CD4-positive, alpha-beta T cell treated with Interleukin-15 for 1 hour (primary cell): ENCODE measurements around the gene ACAP1.

Experiments
- DNase-seq: peaks from one replicate; pipeline ENCODE4 v3.0.0-alpha.2; 2020

The ACAP1 gene

GRCh38 chr17:7391307-7391706 is 55.0 kb downstream of the ACAP1 start:
- no peak for DNase-seq

DNA sequence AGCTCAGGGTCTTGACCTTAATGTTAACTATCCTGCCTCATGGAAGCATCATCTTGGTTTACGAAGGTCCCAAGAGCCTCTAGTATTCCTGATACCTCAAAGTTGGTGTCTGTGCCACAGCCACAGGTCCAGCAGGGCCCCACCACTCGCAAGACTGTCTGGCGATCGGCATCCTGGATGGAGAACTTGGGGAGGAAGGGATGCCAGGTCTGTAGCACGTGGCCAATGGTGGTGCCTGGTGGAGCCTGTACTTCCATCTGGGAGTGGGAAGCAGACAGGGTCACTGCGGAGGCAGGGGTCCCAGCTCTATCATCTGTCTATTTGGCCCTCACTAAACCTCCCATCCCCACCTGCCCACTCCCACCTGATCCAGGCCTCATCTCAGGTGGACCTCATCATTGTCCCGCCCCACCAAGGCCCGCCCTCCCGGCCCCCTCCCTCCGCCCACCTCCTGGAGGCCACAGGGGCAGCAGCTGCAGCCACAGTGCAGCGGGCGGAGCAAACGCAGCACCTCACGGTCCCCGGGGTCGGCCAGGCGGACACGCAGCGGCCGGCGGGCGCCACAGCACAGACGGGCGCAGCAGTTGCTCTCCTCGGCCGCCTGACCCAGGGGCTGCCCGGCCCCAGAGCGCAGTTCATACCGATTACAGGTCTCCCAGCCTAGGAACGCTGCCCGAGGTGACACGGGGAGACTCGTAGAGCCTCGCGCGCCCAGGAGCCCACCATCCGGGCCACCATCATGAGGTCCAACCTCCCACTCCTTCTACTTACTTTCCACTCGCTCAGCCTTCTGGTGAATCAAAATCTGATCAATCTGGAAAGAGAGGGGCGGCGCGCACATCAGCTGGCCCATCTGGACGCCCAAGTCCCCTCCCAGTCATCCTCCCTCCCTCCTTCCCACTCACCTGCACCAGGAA is 56.6 kb downstream of the ACAP1 start:
- DNase-seq: no peak

GRCh38 chr17:7393613-7394451 is 57.5 kb downstream of the ACAP1 start:
- DNase-seq: peak; percentile 79

- peak; percentile 81 for DNase-seq
Observed at GRCh38 chr17:7394452-7395191, 58.3 kb downstream of the ACAP1 start, which contains the start of gene PLSCR3. Gene PLSCR3, minus strand, starts transcription at chr17:7394525. Its CDS starts 415 bp downstream, at chr17:7394110.

DNA sequence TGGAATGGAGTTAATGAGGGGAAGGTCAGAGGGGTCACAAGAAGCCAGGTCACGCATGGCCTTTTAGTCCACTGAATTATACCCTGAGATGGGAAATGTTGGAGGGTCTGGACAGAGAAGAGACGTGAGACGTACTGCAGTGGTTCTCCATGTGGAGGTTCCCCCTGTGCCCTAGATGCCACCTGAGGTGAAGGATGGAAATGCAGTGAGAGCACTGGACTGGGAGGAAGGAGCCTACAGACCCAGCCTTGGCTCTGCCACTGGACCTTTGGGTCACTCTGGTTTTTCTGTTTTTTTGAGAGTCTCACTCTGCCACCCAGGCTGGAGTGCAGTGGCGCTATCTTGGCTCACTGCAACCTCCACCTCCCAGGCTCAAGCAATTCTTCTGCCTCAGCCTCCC is 59.8 kb downstream of the ACAP1 start:
- DNase-seq: no peak

- DNase-seq: no peak
Observed at GRCh38 chr17:7398612-7399011, 62.3 kb downstream of the ACAP1 start.
